HG02763 (cell line): ENCODE data around the gene MOB3A.
"Not testable (repeated sequence)": the region's sequence is repeated elsewhere in the genome, so short reads cannot be mapped to it uniquely, and the experiment has no call there.

ENCODE experiments used
- ATAC-seq: cut with Tn5 transposase; IDR thresholded peaks from one replicate; pipeline ENCODE4 v1.9.1; 2021; ENCODE audit warnings: mild to moderate bottlenecking, moderate library complexity; ENCODE audit not compliant: unreplicated experiment

MOB3A gene

DNA sequence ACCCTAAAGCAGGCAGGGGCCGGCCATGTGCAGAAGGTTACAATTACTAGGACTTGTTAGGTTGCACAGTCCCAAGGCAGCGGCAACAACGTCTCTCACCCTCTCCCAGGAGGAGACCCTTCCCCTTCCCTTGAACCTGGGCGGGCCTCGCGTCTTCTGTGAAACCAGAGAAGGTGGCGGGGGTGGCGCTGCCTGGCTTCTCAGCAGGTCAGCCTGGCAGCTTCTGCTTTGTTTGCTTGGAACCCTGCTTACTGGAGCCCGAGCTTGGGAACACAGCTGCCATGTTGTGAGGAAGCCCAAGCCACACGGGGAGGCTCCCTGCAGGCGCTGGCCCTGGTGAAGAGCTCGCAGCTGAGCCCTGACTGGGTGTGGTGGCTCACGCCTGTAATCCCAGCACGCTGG is 60.5 kb downstream of the MOB3A start:
- ATAC-seq: no peak

DNA sequence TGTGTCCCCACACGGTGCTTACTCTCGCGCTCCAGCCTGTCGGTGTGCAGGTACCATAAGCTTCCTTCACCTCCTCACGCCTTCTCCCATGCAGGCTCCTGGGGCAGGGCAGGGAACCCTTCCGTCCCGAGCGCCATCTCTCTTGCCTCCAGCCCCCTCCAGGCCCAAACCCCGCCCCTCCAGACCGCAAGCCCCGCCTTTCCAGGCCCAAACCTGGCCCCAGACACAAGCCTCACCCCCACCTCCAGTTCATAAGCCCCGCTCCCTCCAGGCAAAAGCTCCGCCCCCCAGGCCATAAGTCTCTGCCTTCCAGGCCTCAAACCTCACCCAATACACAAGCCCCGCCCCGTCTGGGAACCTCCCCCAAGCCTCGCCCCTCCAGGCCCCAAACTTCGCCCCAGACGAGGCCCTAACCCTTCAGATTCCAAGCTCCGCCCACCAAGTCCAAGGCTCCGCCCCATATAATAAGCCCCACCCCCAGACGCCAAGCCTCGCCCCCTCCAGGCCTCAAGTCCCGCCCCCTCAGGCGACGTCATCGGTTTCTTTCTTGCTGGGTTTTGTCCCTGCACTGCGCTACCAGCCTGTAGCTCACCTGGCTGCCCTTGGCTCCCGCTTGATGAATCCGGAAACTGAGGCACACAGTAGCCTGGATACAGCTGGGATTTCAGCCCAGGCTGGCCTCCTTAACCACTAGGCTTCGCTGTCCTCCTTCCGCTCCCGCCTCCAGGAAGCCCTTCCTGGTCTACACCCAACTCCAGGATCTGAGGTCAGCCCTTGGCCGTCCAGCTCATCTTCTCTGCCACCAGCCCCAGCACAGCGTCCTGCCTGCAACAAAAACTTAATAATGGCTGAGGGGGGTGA is 61.2 kb downstream of the MOB3A start:
- no peak for ATAC-seq

DNA sequence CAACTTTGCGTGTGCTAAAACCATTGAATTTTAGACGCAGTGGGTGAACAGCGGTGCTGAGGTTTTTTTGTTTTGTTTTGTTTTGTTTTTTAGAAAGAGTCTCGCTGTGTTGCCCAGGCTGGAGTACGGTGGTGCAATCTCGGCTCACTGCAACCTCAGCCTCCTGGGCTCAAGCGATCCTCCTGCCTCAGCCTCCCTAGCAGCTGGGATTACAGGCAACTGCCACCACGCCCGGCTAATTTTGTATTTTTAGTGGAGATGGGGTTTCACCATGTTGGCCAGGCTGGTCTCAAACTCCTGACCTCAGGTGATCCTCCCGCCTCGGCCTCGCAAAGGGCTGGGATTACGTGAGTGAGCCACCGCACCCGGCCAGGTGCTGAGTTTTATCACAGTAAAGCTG is 61.9 kb downstream of the MOB3A start:
- not testable (repeated sequence) for ATAC-seq

DNA sequence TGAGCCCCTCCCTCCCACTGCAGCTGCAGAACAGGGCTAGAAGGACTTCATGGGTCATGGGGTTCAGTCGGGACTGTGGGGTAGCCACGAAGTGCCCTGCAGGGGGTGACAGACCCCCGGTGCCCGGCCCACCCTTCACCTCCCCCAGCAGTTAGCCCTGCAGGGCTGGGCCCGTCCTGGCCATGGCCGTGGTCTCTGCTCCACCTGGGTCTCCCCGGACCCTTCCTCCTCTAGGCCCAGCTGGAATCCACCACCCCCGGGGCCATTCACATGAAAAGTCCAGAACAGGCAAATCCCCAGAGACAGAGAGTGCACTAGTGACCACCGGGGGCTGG is 62.3 kb downstream of the MOB3A start:
- no peak for ATAC-seq

DNA sequence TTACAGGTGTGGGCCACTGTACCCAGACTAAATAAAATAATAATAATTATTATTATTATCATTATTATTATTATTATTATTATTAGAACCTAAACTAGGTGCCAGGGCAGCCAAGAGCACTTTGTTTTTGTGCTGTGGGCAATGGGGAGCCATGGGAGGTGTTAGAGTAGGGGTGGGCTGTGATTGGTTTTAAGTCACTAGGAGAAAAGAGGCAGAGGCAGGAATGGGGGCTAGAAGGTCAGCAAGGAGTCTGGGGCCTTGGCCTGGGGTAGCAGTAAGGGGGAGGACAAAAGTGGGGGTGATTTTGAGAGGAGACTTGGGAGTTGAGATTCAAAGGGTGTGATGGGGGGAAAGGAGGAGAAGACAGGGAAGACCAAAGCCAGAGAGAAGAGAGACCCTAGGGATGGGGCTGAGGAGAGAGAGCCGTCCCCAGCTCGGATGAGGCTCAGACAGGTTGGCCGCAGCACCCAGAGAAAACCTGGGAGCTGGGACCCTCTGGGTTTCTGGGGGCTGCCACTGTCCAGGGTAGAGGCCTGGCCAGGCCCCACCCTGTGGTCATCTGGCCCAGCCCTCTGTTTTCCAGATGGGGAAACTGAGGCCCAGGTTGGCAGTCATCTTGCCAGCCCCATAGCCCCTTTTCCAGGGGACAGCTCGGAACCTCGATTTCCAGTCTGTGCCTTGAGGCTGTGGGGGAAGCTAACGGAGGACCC is 62.9 kb downstream of the MOB3A start:
- ATAC-seq: no peak

DNA sequence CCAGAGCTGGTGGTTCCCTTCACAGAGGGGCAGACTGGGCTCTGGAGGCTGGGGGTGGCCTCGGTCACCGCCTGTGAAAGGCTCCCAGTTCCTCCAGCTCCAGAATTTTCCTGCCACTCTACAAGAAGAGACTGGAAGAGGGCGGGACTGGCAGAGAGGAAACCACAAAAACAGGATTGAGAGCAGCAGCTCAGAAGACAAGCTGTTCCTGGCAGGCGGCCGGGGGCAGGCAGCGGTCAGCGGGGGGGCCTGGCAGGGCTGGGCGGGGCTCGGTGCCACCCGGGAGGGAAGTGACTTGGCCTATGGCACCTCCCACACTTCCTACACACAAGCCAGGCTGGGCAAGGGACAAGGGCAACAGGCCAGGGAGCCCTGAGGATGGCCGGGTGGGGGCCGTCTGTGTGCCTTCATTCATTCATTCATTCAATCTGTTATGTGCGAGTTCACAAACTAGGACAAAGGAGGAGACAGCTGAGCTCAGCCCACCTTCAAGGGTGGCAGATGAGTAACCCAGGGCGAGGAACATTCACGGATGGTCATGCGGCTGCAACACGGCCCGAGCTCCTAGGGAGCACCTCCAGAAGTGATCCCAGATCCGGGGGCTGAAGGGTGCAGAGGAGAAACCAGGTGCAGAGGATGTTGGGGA is 63.7 kb downstream of the MOB3A start:
- no peak for ATAC-seq

DNA sequence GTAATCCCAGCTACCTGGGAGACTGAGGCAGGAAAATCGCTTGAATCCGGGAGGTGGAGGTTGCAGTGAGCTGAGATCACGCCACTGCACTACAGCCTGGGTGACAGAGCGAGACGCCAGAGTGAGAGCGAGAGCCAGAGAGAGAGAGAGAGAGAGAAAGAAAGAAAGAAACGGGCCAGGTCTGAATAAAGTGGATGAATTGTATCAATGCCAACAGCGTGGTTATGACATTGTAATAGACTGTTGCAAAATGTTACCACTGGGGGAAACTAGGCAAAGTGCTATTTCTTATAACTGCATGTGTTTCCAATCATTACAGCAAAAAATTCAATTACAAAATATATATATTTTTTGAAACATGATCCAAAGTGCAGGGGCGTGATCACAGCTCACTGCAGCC is 68.8 kb downstream of the MOB3A start:
- no peak for ATAC-seq

DNA sequence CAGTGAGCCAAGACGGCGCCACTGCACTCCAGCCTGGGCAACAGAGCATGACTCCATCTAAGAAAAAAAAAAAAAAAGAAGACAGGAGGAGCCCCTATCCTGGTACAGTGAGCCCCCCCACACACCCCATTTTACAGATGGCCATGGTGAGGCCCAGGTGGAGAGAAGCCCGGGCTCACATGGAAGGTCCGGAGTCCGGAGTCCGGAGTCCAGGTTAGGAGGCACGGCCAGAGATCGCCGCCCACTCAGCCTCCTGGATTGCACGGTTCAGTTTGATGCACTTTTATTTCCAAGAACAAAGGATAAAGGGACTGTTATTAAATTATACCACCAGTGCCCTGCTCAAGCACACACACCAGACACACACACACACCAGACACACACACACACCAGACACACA is 69.4 kb downstream of the MOB3A start:
- ATAC-seq: no peak

DNA sequence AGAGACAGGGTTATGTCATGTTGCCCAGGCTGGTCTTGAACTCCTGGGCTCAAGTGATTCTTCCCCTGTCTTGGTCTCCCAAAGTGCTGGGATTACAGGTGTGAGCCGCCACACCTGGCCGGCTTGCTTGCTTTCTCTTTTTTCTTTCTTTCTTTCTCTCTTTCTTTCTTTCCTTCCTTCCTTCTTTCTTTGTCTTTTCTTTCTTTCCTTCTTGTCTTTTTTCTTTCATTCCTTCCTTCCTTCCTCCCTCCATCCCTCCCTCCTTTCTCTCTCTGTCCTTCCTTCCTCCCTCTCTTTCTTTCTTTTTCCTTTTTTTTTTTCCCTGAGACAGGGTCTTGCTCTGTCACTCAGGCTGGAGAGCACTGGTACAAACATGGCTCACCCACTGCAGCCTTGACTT is 73.8 kb downstream of the MOB3A start:
- no peak for ATAC-seq

DNA sequence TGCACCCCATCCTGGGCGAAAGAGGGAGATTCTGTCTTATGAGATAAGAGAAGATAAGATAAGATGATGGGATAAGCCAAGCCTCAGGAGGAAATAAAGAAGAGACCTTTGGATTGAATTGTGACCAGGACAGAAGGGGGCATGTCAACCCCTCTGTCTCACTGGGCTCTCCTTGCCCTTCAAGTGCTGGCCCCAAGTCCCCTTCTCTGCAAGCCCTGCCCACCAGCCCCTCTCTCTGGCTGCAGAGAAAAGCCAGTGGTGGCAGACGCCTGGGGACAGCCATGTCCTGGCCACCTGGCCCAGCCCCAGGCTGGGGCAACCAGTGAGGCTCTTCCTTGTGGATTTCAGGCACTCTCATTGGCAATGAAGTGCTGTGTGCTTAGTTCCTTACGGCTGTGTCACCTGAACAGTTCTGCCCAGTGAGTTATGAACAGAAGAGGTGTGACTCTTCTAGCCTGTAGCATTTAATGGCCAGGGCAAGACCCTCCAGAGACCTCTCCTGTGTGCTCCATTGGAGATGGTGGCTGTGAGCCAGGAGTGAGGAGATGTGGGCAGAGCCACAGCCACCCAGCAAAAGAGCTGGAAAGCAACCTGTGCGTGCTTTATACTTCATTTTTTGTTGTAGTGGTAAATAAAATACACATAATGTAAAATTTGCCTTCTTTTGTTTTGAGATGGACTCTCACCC is 74.5 kb downstream of the MOB3A start:
- no peak for ATAC-seq
